PC-9 (cell line): ENCODE data around the gene TLE1.
"Not testable (repeated sequence)": the region's sequence is repeated elsewhere in the genome, so short reads cannot be mapped to it uniquely, and the experiment has no call there.

Source experiments
- CTCF ChIP-seq: fragments of 200-600 bp; sonication (generic); conservative IDR thresholded peaks from 2 replicates; pipeline ENCODE4 v1.6.1; 2017; ENCODE audit warnings: mixed run types, antibody characterized with exemption, mild to moderate bottlenecking, moderate library complexity
- EZH2 ChIP-seq: fragments of 200-600 bp; sonication (generic); IDR thresholded peaks from 2 replicates; pipeline ENCODE4 v1.8.0; 2017; ENCODE audit warnings: antibody characterized with exemption, low read depth

GRCh38 chr9:81644513-81644912 is 44.8 kb downstream of the TLE1 start:
- not testable (repeated sequence) for TF ChIP-seq CTCF, EZH2
